GM18909 (cell line): Measurements from ENCODE around the gene PTCH2.

Source experiments
- ATAC-seq: cut with Tn5 transposase; IDR thresholded peaks from one replicate; pipeline ENCODE4 v1.9.1; 2021; ENCODE audit warnings: mild to moderate bottlenecking; ENCODE audit not compliant: unreplicated experiment, poor library complexity

PTCH2 gene

GRCh38 chr1:44785029-44785380, 58.0 kb downstream of the PTCH2 start:
- ATAC-seq = no peak

GRCh38 chr1:44784094-44785028, 58.7 kb downstream of the PTCH2 start:
- ATAC-seq = no peak

- ATAC-seq = no peak
Observed at GRCh38 chr1:44783697-44784093, 59.4 kb downstream of the PTCH2 start.

GRCh38 chr1:44780583-44781121, 62.4 kb downstream of the PTCH2 start:
- no peak for ATAC-seq

- no peak for ATAC-seq
Observed at GRCh38 chr1:44778705-44779576, 64.1 kb downstream of the PTCH2 start.

GRCh38 chr1:44777969-44778635, 65.0 kb downstream of the PTCH2 start:
- ATAC-seq = no peak

- ATAC-seq = no peak
Observed at GRCh38 chr1:44777547-44777946, 65.5 kb downstream of the PTCH2 start.

- ATAC-seq = no peak
Observed at GRCh38 chr1:44776730-44777068, 66.4 kb downstream of the PTCH2 start.

GRCh38 chr1:44775930-44776729, 66.9 kb downstream of the PTCH2 start:
- ATAC-seq = no peak

- ATAC-seq = peak; percentile 80
Observed at GRCh38 chr1:44775078-44775929, 67.7 kb downstream of the PTCH2 start, which contains the start of gene RPS8. Gene RPS8, plus strand, starts transcription at chr1:44775540. Its CDS starts 57 bp downstream, at chr1:44775597.
